Measurements from ENCODE around the gene ATP10B.

The ATP10B gene

GRCh38 chr5:160555971-160556631, 295.9 kb downstream of the ATP10B start:
- Histone ChIP-seq H3K9ac (ENCODE audit: low read depth, low read length) (no peak overlapping the region), H3K9me3 (ENCODE audit: insufficient read depth, low read length, severe bottlenecking) (no peaks in the 10 kb centered on the region), H4K20me1 (ENCODE audit: insufficient read depth, low read length) (no peaks in the 10 kb centered on the region), H2AFZ (ENCODE audit: low read depth, low read length) (no peak overlapping the region), H3K27me3 (ENCODE audit: insufficient read depth, low read length, poor library complexity) (no peaks in the 10 kb centered on the region), H3K4me3 (ENCODE audit: low read depth in 1 of 2, low read length in 2 of 2) (no peak overlapping the region), H3K4me1 (ENCODE audit: insufficient read depth, low read length) (no peaks in the 10 kb centered on the region), H3K4me2 (ENCODE audit: insufficient read depth, low read length) (no peak overlapping the region), H3K27ac (ENCODE audit: low read length) (no peak overlapping the region), H3K36me3 (ENCODE audit: insufficient read depth, low read length) (no peaks in the 10 kb centered on the region), H3K79me2 (ENCODE audit: insufficient read depth, low read length) (no peaks in the 10 kb centered on the region)
- DNase-seq: no peak
- ATAC-seq (ENCODE audit: insufficient read depth, low read depth): no peak
- TF ChIP-seq EZH2 (IDR thresholded peaks at IDR 0.05; ENCODE audit: borderline replicate concordance, low read depth, low read length, severe bottlenecking) (no peak), CTCF (IDR thresholded peaks at IDR 0.05; ENCODE audit: borderline replicate concordance, extremely low read depth, low read length, poor library complexity, severe bottlenecking) (no peak)

GRCh38 chr5:160555581-160555970, 296.4 kb downstream of the ATP10B start:
- no peak for DNase-seq
- no peaks in the 10 kb centered on the region for H3K4me1 ChIP-seq (ENCODE audit: insufficient read depth, low read length)

GRCh38 chr5:160550075-160550474, 301.9 kb downstream of the ATP10B start:
- no peak overlapping the region for H2AFZ ChIP-seq (ENCODE audit: low read depth, low read length)
- no peaks in the 10 kb centered on the region for H3K9me3 ChIP-seq (ENCODE audit: insufficient read depth, low read length, severe bottlenecking)
- H3K27ac ChIP-seq (ENCODE audit: low read length): no peak overlapping the region
- H3K4me3 ChIP-seq (ENCODE audit: low read depth in 1 of 2, low read length in 2 of 2): no peak overlapping the region
- no peaks in the 10 kb centered on the region for H4K20me1 ChIP-seq (ENCODE audit: insufficient read depth, low read length)
- no peak overlapping the region for H3K9ac ChIP-seq (ENCODE audit: low read depth, low read length)
- no peaks in the 10 kb centered on the region for H3K36me3 ChIP-seq (ENCODE audit: insufficient read depth, low read length)
- ATAC-seq (ENCODE audit: insufficient read depth, low read depth) (no peak), DNase-seq (no peak)
- no peak overlapping the region for H3K4me2 ChIP-seq (ENCODE audit: insufficient read depth, low read length)
- H3K79me2 ChIP-seq (ENCODE audit: insufficient read depth, low read length): no peaks in the 10 kb centered on the region
- H3K4me1 ChIP-seq (ENCODE audit: insufficient read depth, low read length): no peaks in the 10 kb centered on the region
- H3K27me3 ChIP-seq (ENCODE audit: insufficient read depth, low read length, poor library complexity): no peaks in the 10 kb centered on the region
- no peak for TF ChIP-seq CTCF (IDR thresholded peaks at IDR 0.05; ENCODE audit: borderline replicate concordance, extremely low read depth, low read length, poor library complexity, severe bottlenecking)
- no peak for TF ChIP-seq EZH2 (IDR thresholded peaks at IDR 0.05; ENCODE audit: borderline replicate concordance, low read depth, low read length, severe bottlenecking)

More at GRCh38 chr5:160555581-160555970, 296.4 kb downstream of the ATP10B start:
- Histone ChIP-seq H3K79me2 (ENCODE audit: insufficient read depth, low read length) (no peaks in the 10 kb centered on the region), H3K27ac (ENCODE audit: low read length) (no peak overlapping the region), H3K4me2 (ENCODE audit: insufficient read depth, low read length) (no peak overlapping the region), H3K9ac (ENCODE audit: low read depth, low read length) (no peak overlapping the region), H3K4me3 (ENCODE audit: low read depth in 1 of 2, low read length in 2 of 2) (no peak overlapping the region), H2AFZ (ENCODE audit: low read depth, low read length) (no peak overlapping the region), H3K36me3 (ENCODE audit: insufficient read depth, low read length) (no peaks in the 10 kb centered on the region), H3K27me3 (ENCODE audit: insufficient read depth, low read length, poor library complexity) (no peaks in the 10 kb centered on the region), H4K20me1 (ENCODE audit: insufficient read depth, low read length) (no peaks in the 10 kb centered on the region), H3K9me3 (ENCODE audit: insufficient read depth, low read length, severe bottlenecking) (no peaks in the 10 kb centered on the region)
- TF ChIP-seq CTCF (IDR thresholded peaks at IDR 0.05; ENCODE audit: borderline replicate concordance, extremely low read depth, low read length, poor library complexity, severe bottlenecking) (no peak), EZH2 (IDR thresholded peaks at IDR 0.05; ENCODE audit: borderline replicate concordance, low read depth, low read length, severe bottlenecking) (no peak)
- no peak for ATAC-seq (ENCODE audit: insufficient read depth, low read depth)

Data from DND-41 (cell line).